GM23338 (cell line): ENCODE measurements around the gene LALBA.

Experiments
- CREB1 ChIP-seq: fragments of 250-450 bp; sonication (Bioruptor Pico); IDR thresholded peaks from 2 replicates; pipeline ENCODE4 v1.5.0; 2020; ENCODE audit warnings: low read depth, mild to moderate bottlenecking, moderate library complexity
- CTCF ChIP-seq, 2 experiments: fragments of 200-600 bp in 1 of 2; sonication (generic) in 1 of 2; conservative IDR thresholded peaks; 2 replicates each; pipeline versions ENCODE4 v1.5.1 to v1.6.1; 2016 to 2017; ENCODE audit warnings: antibody characterized with exemption in 2 of 2, low read depth in 2 of 2, mild to moderate bottlenecking in 2 of 2, moderate library complexity in 1 of 2
- EZH2 ChIP-seq: fragments of 200-600 bp; sonication (generic); IDR thresholded peaks from one replicate; pipeline ENCODE4 v1.8.0; 2017; ENCODE audit warnings: antibody characterized with exemption, mild to moderate bottlenecking, low read depth; ENCODE audit not compliant: unreplicated experiment
- EZH2phosphoT487 ChIP-seq: fragments of 200-600 bp; sonication (generic); IDR thresholded peaks from one replicate; pipeline ENCODE4 v1.8.1; 2018; ENCODE audit warnings: antibody characterized with exemption; ENCODE audit not compliant: unreplicated experiment
- JUNB ChIP-seq: IDR thresholded peaks from one replicate; pipeline ENCODE4 v1.6.1; 2016; ENCODE audit warnings: antibody characterized with exemption; ENCODE audit not compliant: unreplicated experiment
- NANOG ChIP-seq: IDR thresholded peaks from 2 replicates; pipeline ENCODE4 v1.6.1; 2016; ENCODE audit warnings: antibody characterized with exemption, borderline replicate concordance
- POLR2AphosphoS5 ChIP-seq: IDR thresholded peaks from 2 replicates; pipeline ENCODE4 v1.6.1; 2016; ENCODE audit warnings: antibody characterized with exemption, low read depth
- STAT1 ChIP-seq: IDR thresholded peaks from one replicate; pipeline ENCODE4 v1.6.1; 2016; ENCODE audit warnings: antibody characterized with exemption; ENCODE audit not compliant: unreplicated experiment
- ZNF114 ChIP-seq: fragments of 250-450 bp; sonication (Bioruptor Pico); IDR thresholded peaks from 2 replicates; pipeline ENCODE4 v1.5.0; 2020; ENCODE audit warnings: mild to moderate bottlenecking, moderate library complexity
- ZNF331 ChIP-seq: fragments of 250-450 bp; sonication (Bioruptor Pico); IDR thresholded peaks from 2 replicates; pipeline ENCODE4 v1.5.0; 2020; ENCODE audit warnings: low read depth, mild to moderate bottlenecking, moderate library complexity
- TF ChIP-seq, protein P1 (sequence below): IDR thresholded peaks from one replicate; pipeline ENCODE4 v1.6.1; 2018; ENCODE audit warnings: antibody characterized with exemption; ENCODE audit not compliant: unreplicated experiment
- TF ChIP-seq, protein P2 (sequence below): IDR thresholded peaks from 2 replicates; pipeline ENCODE4 v1.6.1; 2016; ENCODE audit warnings: antibody characterized with exemption
- TF ChIP-seq, protein P3 (sequence below): fragments of 250-450 bp; sonication (Bioruptor Pico); IDR thresholded peaks from 2 replicates; pipeline ENCODE4 v1.5.0; 2020; ENCODE audit warnings: mild to moderate bottlenecking, moderate library complexity

GRCh38 chr12:48583728-48584127 is 13.9 kb upstream of the LALBA start:
- no peak for TF ChIP-seq EZH2phosphoT487
- TF ChIP-seq CTCF (conservative IDR thresholded peaks at IDR 0.05; ENCODE audit: low read depth in 2 of 2), result no peak
- TF ChIP-seq EZH2, result no peak
- no peak for TF ChIP-seq CREB1
- no peak for TF ChIP-seq NANOG
- TF ChIP-seq, protein P1, sequence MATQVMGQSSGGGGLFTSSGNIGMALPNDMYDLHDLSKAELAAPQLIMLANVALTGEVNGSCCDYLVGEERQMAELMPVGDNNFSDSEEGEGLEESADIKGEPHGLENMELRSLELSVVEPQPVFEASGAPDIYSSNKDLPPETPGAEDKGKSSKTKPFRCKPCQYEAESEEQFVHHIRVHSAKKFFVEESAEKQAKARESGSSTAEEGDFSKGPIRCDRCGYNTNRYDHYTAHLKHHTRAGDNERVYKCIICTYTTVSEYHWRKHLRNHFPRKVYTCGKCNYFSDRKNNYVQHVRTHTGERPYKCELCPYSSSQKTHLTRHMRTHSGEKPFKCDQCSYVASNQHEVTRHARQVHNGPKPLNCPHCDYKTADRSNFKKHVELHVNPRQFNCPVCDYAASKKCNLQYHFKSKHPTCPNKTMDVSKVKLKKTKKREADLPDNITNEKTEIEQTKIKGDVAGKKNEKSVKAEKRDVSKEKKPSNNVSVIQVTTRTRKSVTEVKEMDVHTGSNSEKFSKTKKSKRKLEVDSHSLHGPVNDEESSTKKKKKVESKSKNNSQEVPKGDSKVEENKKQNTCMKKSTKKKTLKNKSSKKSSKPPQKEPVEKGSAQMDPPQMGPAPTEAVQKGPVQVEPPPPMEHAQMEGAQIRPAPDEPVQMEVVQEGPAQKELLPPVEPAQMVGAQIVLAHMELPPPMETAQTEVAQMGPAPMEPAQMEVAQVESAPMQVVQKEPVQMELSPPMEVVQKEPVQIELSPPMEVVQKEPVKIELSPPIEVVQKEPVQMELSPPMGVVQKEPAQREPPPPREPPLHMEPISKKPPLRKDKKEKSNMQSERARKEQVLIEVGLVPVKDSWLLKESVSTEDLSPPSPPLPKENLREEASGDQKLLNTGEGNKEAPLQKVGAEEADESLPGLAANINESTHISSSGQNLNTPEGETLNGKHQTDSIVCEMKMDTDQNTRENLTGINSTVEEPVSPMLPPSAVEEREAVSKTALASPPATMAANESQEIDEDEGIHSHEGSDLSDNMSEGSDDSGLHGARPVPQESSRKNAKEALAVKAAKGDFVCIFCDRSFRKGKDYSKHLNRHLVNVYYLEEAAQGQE, result no peak
- TF ChIP-seq ZNF331 (CRISPR knock-in tag), result no peak
- TF ChIP-seq POLR2AphosphoS5, result no peak
- TF ChIP-seq, protein P2, sequence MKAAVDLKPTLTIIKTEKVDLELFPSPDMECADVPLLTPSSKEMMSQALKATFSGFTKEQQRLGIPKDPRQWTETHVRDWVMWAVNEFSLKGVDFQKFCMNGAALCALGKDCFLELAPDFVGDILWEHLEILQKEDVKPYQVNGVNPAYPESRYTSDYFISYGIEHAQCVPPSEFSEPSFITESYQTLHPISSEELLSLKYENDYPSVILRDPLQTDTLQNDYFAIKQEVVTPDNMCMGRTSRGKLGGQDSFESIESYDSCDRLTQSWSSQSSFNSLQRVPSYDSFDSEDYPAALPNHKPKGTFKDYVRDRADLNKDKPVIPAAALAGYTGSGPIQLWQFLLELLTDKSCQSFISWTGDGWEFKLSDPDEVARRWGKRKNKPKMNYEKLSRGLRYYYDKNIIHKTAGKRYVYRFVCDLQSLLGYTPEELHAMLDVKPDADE, result no peak
- TF ChIP-seq, protein P3, sequence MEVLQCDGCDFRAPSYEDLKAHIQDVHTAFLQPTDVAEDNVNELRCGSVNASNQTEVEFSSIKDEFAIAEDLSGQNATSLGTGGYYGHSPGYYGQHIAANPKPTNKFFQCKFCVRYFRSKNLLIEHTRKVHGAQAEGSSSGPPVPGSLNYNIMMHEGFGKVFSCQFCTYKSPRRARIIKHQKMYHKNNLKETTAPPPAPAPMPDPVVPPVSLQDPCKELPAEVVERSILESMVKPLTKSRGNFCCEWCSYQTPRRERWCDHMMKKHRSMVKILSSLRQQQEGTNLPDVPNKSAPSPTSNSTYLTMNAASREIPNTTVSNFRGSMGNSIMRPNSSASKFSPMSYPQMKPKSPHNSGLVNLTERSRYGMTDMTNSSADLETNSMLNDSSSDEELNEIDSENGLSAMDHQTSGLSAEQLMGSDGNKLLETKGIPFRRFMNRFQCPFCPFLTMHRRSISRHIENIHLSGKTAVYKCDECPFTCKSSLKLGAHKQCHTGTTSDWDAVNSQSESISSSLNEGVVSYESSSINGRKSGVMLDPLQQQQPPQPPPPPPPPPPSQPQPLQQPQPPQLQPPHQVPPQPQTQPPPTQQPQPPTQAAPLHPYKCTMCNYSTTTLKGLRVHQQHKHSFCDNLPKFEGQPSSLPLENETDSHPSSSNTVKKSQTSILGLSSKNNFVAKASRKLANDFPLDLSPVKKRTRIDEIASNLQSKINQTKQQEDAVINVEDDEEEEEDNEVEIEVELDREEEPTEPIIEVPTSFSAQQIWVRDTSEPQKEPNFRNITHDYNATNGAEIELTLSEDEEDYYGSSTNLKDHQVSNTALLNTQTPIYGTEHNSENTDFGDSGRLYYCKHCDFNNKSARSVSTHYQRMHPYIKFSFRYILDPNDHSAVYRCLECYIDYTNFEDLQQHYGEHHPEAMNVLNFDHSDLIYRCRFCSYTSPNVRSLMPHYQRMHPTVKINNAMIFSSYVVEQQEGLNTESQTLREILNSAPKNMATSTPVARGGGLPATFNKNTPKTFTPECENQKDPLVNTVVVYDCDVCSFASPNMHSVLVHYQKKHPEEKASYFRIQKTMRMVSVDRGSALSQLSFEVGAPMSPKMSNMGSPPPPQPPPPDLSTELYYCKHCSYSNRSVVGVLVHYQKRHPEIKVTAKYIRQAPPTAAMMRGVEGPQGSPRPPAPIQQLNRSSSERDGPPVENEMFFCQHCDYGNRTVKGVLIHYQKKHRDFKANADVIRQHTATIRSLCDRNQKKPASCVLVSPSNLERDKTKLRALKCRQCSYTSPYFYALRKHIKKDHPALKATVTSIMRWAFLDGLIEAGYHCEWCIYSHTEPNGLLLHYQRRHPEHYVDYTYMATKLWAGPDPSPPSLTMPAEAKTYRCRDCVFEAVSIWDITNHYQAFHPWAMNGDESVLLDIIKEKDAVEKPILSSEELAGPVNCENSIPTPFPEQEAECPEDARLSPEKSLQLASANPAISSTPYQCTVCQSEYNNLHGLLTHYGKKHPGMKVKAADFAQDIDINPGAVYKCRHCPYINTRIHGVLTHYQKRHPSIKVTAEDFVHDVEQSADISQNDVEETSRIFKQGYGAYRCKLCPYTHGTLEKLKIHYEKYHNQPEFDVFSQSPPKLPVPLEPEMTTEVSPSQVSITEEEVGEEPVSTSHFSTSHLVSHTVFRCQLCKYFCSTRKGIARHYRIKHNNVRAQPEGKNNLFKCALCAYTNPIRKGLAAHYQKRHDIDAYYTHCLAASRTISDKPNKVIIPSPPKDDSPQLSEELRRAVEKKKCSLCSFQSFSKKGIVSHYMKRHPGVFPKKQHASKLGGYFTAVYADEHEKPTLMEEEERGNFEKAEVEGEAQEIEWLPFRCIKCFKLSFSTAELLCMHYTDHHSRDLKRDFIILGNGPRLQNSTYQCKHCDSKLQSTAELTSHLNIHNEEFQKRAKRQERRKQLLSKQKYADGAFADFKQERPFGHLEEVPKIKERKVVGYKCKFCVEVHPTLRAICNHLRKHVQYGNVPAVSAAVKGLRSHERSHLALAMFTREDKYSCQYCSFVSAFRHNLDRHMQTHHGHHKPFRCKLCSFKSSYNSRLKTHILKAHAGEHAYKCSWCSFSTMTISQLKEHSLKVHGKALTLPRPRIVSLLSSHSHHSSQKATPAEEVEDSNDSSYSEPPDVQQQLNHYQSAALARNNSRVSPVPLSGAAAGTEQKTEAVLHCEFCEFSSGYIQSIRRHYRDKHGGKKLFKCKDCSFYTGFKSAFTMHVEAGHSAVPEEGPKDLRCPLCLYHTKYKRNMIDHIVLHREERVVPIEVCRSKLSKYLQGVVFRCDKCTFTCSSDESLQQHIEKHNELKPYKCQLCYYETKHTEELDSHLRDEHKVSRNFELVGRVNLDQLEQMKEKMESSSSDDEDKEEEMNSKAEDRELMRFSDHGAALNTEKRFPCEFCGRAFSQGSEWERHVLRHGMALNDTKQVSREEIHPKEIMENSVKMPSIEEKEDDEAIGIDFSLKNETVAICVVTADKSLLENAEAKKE, result no peak
- TF ChIP-seq STAT1, result no peak
- no peak for TF ChIP-seq JUNB
- TF ChIP-seq ZNF114 (CRISPR knock-in tag), result no peak
